Measurements from ENCODE around the gene BFSP2.

Gene BFSP2

GRCh38 chr3:133394561-133395311 lies 5.1 kb upstream of the BFSP2 start:
- H3F3A ChIP-seq (ENCODE audit: insufficient read depth, low read length) = no peaks in the 10 kb centered on the region
- H3K9me2 ChIP-seq (ENCODE audit: low read depth, low read length) = no peaks in the 10 kb centered on the region
- no peak overlapping the region for H2AFZ ChIP-seq (ENCODE audit: low read length)
- H3K4me2 ChIP-seq (ENCODE audit: low read length) = no peak overlapping the region
- peaks cover 4% of the 10 kb centered on the region; the same call in 1 of the 2 replicates for H3K36me3 ChIP-seq (ENCODE audit: insufficient read depth, low read length)
- no peaks in the 10 kb centered on the region for H3K27me3 ChIP-seq (ENCODE audit: insufficient read depth, low read length)
- no peaks in the 10 kb centered on the region for H3K79me2 ChIP-seq (ENCODE audit: insufficient read depth, low read length)
- H3K4me1 ChIP-seq (ENCODE audit: insufficient read depth, low read length, severe bottlenecking) = no peaks in the 10 kb centered on the region
- no peaks in the 10 kb centered on the region for H3K9me3 ChIP-seq (ENCODE audit: low read length)
- H3K4me3 ChIP-seq (ENCODE audit: low read depth, low read length, poor library complexity, severe bottlenecking) = no peak overlapping the region
- TF ChIP-seq EZH2 (IDR thresholded peaks at IDR 0.05; ENCODE audit: borderline replicate concordance, low read length) = no peak
- TF ChIP-seq, protein P1, sequence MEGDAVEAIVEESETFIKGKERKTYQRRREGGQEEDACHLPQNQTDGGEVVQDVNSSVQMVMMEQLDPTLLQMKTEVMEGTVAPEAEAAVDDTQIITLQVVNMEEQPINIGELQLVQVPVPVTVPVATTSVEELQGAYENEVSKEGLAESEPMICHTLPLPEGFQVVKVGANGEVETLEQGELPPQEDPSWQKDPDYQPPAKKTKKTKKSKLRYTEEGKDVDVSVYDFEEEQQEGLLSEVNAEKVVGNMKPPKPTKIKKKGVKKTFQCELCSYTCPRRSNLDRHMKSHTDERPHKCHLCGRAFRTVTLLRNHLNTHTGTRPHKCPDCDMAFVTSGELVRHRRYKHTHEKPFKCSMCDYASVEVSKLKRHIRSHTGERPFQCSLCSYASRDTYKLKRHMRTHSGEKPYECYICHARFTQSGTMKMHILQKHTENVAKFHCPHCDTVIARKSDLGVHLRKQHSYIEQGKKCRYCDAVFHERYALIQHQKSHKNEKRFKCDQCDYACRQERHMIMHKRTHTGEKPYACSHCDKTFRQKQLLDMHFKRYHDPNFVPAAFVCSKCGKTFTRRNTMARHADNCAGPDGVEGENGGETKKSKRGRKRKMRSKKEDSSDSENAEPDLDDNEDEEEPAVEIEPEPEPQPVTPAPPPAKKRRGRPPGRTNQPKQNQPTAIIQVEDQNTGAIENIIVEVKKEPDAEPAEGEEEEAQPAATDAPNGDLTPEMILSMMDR (IDR thresholded peaks at IDR 0.05; ENCODE audit: low read length) = no peak
- no peaks in the 10 kb centered on the region for H4K20me1 ChIP-seq (ENCODE audit: insufficient read depth, low read length)
- H3K27ac ChIP-seq (ENCODE audit: low read depth, low read length, poor library complexity, severe bottlenecking) = no peak overlapping the region
- H3K9ac ChIP-seq (ENCODE audit: low read length) = no peak overlapping the region

DNA sequence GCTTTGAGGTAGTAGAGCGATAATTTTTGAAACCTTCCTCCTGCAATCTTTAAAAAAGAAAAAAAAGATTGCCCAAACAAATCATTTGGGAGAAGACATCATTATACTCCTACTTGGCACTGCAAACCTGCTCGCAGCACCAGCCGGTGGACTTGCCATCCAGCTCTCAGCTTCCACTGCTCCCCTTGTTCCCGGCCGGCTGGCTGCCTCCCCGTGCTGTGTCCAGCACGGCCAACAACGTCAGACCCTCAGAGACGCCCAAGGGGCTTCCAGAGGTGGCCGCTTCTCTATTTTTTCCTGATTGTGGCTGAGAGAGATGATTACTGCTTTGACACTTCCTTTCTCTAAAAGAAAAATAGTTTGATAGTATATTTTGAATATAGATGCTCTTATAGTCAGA lies 3.0 kb upstream of the BFSP2 start:
- Histone ChIP-seq H3K4me1 (ENCODE audit: insufficient read depth, low read length, severe bottlenecking) (no peaks in the 10 kb centered on the region), H3K27ac (ENCODE audit: low read depth, low read length, poor library complexity, severe bottlenecking) (no peak overlapping the region), H3K9me2 (ENCODE audit: low read depth, low read length) (no peaks in the 10 kb centered on the region), H3K36me3 (ENCODE audit: insufficient read depth, low read length) (peaks cover 4% of the 10 kb centered on the region; the same call in 1 of the 2 replicates), H3K27me3 (ENCODE audit: insufficient read depth, low read length) (no peaks in the 10 kb centered on the region), H3K9ac (ENCODE audit: low read length) (no peak overlapping the region), H2AFZ (ENCODE audit: low read length) (no peak overlapping the region), H3K4me2 (ENCODE audit: low read length) (no peak overlapping the region), H3K4me3 (ENCODE audit: low read depth, low read length, poor library complexity, severe bottlenecking) (no peak overlapping the region), H4K20me1 (ENCODE audit: insufficient read depth, low read length) (no peaks in the 10 kb centered on the region), H3K9me3 (ENCODE audit: low read length) (no peaks in the 10 kb centered on the region), H3K79me2 (ENCODE audit: insufficient read depth, low read length) (no peaks in the 10 kb centered on the region), H3F3A (ENCODE audit: insufficient read depth, low read length) (no peaks in the 10 kb centered on the region)
- TF ChIP-seq EZH2 (IDR thresholded peaks at IDR 0.05; ENCODE audit: borderline replicate concordance, low read length) = no peak
- TF ChIP-seq, protein P1 (IDR thresholded peaks at IDR 0.05; ENCODE audit: low read length) = no peak

DNA sequence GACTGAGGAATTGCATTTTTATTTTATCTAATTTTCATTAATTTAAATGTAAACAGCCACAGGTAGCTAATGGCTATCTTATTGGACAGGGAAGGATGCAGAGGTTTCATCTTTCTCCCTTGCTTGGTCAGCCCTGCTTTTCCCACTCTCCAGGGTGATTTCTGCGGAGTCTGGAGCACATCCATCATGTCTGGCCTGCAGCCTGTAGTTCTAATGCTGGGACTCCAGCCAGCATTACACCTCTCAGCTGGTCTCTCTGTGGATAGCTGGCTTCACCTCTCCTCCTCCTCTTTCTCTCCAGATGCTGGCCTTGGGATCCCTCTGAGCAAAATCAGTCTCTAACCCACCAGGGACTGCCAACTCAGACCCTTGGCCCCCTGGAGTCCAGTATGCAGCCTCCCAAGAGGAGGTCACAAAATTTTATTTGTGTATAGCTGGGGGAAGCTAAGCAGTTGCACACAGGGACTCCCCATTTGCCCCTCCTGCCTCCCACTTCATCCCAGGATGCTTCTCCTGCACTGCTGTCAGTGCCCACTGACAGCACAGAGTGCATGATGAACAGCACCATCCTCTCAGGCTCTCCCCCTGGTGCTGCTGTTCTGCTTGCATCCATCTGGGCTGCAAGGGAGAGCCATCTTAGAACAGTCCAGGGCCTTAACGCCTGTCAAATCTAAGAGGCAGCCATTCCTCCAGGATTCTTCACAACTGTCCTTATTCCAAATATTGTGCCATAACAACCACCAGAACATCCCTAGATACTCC lies 1.7 kb downstream of the BFSP2 start:
- no peak for TF ChIP-seq EZH2 (IDR thresholded peaks at IDR 0.05; ENCODE audit: borderline replicate concordance, low read length)
- TF ChIP-seq, protein P1 (IDR thresholded peaks at IDR 0.05; ENCODE audit: low read length) = no peak
- Histone ChIP-seq H3K4me3 (ENCODE audit: low read depth, low read length, poor library complexity, severe bottlenecking) (no peak overlapping the region), H3K9ac (ENCODE audit: low read length) (no peak overlapping the region), H3K9me3 (ENCODE audit: low read length) (no peaks in the 10 kb centered on the region), H3K9me2 (ENCODE audit: low read depth, low read length) (no peaks in the 10 kb centered on the region), H3K4me1 (ENCODE audit: insufficient read depth, low read length, severe bottlenecking) (no peaks in the 10 kb centered on the region), H3F3A (ENCODE audit: insufficient read depth, low read length) (no peaks in the 10 kb centered on the region), H4K20me1 (ENCODE audit: insufficient read depth, low read length) (no peaks in the 10 kb centered on the region), H3K79me2 (ENCODE audit: insufficient read depth, low read length) (no peaks in the 10 kb centered on the region), H3K27ac (ENCODE audit: low read depth, low read length, poor library complexity, severe bottlenecking) (no peak overlapping the region), H2AFZ (ENCODE audit: low read length) (no peak overlapping the region), H3K36me3 (ENCODE audit: insufficient read depth, low read length) (no peaks in the 10 kb centered on the region), H3K27me3 (ENCODE audit: insufficient read depth, low read length) (no peaks in the 10 kb centered on the region), H3K4me2 (ENCODE audit: low read length) (no peak overlapping the region)
